Mononuclear cell (primary cell): ENCODE data around the gene PIAS4. TPM values are rescaled to one million over a fixed set of nuclear protein-coding genes. Genes with fewer than 3 reads are reported as not detected.

Experiments used
- H3K27me3 ChIP-seq: 2 replicates; pipeline ENCODE4 v1.6.0; 2011; ENCODE audit warnings: low read length, control low read depth; ENCODE audit not compliant: insufficient read depth
- H3K4me1 ChIP-seq: 2 replicates; pipeline ENCODE4 v1.5.1; 2011; ENCODE audit warnings: mild to moderate bottlenecking, low read length, control low read depth; ENCODE audit not compliant: insufficient read depth
- H3K4me3 ChIP-seq: 2 replicates; pipeline ENCODE4 v1.5.1; 2011; ENCODE audit warnings: mild to moderate bottlenecking, low read length, moderate library complexity
- H3K9me3 ChIP-seq: 2 replicates; pipeline ENCODE4 v1.5.1; 2011; ENCODE audit warnings: low read depth, mild to moderate bottlenecking, control low read depth, low read length
- total RNA-seq: library from RNA; depleted of rRNA; stranded (reverse); fragments of >200 nt; gene quantifications from one replicate; pipeline ENCODE4 v1.2.3, GENCODE V29; 2012

The PIAS4 gene
- total RNA-seq, 1 donor = 12.0 TPM

GRCh38 chr19:4019578-4019977 lies 12.0 kb downstream of the PIAS4 start:
- no peaks in the 10 kb centered on the region for H3K27me3 ChIP-seq
- peaks cover 6% of the 10 kb centered on the region for H3K4me1 ChIP-seq
- H3K9me3 ChIP-seq = no peaks in the 10 kb centered on the region
- no peak overlapping the region for H3K4me3 ChIP-seq

DNA sequence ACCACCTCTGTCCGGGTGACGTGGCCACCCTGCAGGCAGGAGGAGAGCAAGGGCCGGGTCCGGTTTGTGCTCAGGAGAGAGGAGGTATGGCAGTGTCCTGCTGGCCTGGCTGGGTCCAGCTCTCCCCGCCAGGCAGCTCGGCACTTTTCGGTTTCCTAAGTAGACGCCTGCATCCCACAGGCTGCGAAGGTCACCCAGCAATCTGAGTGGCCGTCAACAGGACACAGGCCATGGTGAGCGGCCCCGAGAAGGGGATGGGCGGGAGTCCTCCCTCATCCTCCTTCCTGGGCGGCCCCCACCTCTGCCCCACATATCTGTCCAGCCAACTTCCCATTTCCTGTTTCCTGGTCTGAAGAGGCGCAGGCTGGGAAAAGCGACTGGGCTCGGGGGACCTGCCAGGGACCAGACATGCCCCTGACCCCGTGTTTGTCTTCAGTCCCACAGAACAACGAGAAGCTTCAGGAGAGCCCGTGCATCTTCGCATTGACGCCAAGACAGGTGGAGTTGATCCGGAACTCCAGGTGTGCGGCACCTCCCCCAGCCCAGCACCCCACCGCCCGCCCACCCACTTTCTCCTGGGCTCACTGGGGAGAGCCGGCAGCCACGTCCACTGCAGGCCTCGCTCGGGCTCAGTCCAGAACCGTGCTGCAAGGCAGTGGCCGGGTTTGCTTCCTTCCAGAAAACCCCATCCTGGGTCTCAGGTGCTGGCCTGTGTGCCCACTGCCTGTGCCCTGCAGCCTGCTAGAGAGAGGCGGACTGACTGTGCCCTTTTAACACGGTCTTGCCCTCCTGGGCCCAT lies 16.3 kb downstream of the PIAS4 start:
- no peaks in the 10 kb centered on the region for H3K4me1 ChIP-seq
- H3K9me3 ChIP-seq = no peaks in the 10 kb centered on the region
- no peak overlapping the region for H3K4me3 ChIP-seq
- H3K27me3 ChIP-seq = no peaks in the 10 kb centered on the region

GRCh38 chr19:4025317-4025716 lies 17.8 kb downstream of the PIAS4 start:
- Histone ChIP-seq H3K4me1 (no peaks in the 10 kb centered on the region), H3K4me3 (no peak overlapping the region), H3K9me3 (no peaks in the 10 kb centered on the region), H3K27me3 (no peaks in the 10 kb centered on the region)

DNA sequence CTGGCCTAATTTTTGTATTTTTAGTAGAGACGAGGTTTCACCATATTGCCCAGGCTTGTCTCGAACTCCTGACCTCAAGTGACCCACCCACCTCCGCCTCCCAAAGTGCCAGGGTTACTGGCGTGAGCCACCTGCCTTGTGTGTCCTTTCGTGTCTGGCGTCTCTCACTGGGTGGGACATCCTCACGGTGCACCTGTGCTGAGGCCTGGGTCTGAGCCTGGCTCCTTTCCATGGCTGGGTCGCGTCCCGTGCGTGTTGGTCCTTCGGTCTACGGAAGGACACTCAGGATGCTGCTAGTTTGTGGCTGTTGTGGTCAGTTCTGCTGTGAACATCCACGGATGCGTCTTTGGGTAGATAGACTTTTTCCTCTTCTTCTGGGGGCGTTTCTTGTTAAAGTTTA lies 19.6 kb downstream of the PIAS4 start:
- H3K9me3 ChIP-seq = no peaks in the 10 kb centered on the region
- H3K4me3 ChIP-seq = no peak overlapping the region
- H3K4me1 ChIP-seq = no peaks in the 10 kb centered on the region
- no peaks in the 10 kb centered on the region for H3K27me3 ChIP-seq

GRCh38 chr19:4028334-4029246 lies 21.1 kb downstream of the PIAS4 start:
- H3K4me3 ChIP-seq = no peak overlapping the region
- no peaks in the 10 kb centered on the region for H3K4me1 ChIP-seq
- H3K9me3 ChIP-seq = no peaks in the 10 kb centered on the region
- H3K27me3 ChIP-seq = no peaks in the 10 kb centered on the region

GRCh38 chr19:4029247-4029614 lies 21.7 kb downstream of the PIAS4 start:
- no peaks in the 10 kb centered on the region for H3K27me3 ChIP-seq
- H3K4me3 ChIP-seq = no peak overlapping the region
- no peaks in the 10 kb centered on the region for H3K4me1 ChIP-seq
- no peaks in the 10 kb centered on the region for H3K9me3 ChIP-seq

DNA sequence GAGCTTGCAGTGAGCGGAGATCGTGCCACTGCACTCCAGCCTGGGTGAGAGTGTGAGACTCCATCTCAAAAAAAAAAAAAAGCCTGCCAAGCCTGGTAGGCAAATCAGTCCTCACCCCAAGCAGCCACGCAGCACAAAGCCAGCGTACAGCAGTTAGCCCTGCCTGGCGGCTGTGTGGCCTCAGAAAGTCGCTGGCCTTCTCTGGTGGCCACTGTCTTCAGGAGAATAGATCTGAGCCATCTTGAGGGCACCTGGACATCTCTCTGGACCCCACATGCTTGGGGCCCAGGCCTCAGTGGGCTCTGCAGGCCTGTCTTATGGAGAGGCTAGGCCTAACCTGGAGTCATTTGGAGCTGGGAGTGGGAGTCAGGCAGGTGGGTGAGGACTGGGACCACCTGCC lies 23.0 kb downstream of the PIAS4 start:
- Histone ChIP-seq H3K27me3 (no peaks in the 10 kb centered on the region), H3K9me3 (no peaks in the 10 kb centered on the region), H3K4me1 (no peaks in the 10 kb centered on the region), H3K4me3 (no peak overlapping the region)

GRCh38 chr19:4030981-4031380 lies 23.4 kb downstream of the PIAS4 start:
- Histone ChIP-seq H3K27me3 (no peaks in the 10 kb centered on the region), H3K9me3 (no peaks in the 10 kb centered on the region), H3K4me1 (no peaks in the 10 kb centered on the region), H3K4me3 (no peak overlapping the region)

DNA sequence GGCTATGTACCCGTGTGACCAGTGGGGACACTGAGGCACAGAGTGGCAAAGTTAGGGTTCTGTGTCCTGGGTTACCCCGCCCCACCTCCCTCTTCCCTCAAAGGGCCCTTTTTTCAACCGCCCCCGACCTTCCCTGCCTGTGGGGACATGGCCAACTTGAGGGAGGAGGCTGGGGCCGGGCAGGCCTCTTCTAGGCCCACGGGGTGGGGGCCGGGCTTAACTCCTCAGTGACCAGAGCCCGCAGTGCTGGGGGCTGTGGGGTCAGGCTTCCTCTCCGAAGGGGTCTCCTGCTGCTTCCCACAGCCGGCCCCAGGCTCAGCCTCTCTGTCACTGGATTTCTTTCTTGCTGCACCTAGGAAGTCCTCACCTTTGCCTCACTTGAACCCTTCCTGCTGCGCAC lies 23.9 kb downstream of the PIAS4 start:
- H3K27me3 ChIP-seq = no peaks in the 10 kb centered on the region

DNA sequence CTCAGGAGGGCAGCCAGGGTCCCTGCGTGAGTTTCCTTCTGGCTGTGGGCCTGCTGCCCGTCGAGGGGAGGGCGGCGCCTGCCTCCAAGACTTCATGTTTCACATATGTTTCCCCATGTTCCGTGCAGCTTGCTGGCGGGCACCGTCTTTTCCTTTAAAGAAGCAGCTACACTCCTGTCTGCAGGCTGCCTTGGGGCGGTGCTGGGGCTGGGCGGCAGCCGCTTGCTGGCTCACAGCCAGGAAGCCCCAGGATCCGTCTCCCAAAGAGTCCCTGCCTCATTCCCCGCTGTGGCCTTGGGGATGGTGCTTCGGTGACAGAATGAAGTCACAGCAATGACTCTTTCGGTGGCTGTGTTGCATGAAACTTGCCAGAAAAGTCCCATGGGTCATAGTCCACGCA lies 24.9 kb downstream of the PIAS4 start:
- Histone ChIP-seq H3K4me3 (no peak overlapping the region), H3K9me3 (no peaks in the 10 kb centered on the region), H3K4me1 (no peaks in the 10 kb centered on the region), H3K27me3 (no peaks in the 10 kb centered on the region)

More for the DNA sequence above, 23.9 kb downstream of the PIAS4 start:
- H3K9me3 ChIP-seq = no peaks in the 10 kb centered on the region
- no peaks in the 10 kb centered on the region for H3K4me1 ChIP-seq
- H3K4me3 ChIP-seq = no peak overlapping the region

- Histone ChIP-seq H3K27me3 (no peaks in the 10 kb centered on the region), H3K4me3 (no peak overlapping the region), H3K4me1 (no peaks in the 10 kb centered on the region), H3K9me3 (no peaks in the 10 kb centered on the region)
Measured at GRCh38 chr19:4033028-4033956, 25.8 kb downstream of the PIAS4 start.

DNA sequence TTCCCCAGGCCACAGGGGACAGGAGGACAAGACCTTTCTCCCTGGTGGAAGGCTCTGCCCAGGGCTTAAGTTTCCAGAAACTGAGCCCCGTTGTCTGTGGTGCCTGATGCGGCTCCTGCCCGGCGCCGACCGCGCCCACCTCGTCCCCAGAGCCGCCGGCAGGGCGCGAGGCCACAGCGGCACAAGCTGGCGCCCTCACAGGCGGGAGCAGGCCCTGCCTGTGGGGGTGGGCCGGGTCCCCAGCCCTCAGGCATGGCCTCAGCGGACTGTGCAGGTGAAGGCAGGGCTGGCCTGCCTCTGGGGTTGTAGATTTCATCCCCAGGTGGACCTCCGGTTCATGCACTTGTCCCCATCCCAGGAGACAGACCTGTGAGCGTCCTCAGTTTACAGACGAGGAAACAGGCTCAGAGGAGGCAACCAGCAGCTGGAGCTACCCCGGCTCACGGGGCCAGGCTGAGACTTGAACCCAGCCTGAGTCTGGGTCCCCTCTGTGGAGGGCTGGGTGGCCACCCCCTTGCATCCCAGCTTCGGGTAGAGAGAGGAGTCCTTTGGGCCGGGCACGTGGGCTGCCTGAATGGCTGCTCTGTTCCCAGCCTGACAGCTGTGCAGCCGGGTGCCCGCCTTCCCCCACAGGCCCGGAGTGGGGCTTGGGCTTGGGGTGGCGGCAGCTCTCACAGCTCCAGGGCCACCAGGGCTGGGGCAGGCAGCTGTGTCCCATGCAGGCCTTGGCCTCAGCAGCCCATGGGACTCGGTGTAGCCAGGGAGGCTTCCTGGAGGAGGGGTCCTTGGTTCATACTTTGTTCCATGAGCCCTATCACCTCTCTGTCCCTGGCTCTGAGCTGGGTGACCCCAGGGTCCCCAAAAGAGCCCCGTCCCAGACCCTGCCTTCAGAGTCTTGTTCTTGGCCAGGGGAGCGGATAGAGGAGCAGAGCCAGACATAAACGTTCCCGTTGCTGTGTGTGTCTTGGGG lies 26.8 kb downstream of the PIAS4 start:
- H3K4me1 ChIP-seq = no peaks in the 10 kb centered on the region
- H3K9me3 ChIP-seq = no peaks in the 10 kb centered on the region
- no peaks in the 10 kb centered on the region for H3K27me3 ChIP-seq
- H3K4me3 ChIP-seq = no peak overlapping the region

GRCh38 chr19:4035018-4035566 lies 27.6 kb downstream of the PIAS4 start:
- Histone ChIP-seq H3K27me3 (no peaks in the 10 kb centered on the region), H3K4me1 (no peaks in the 10 kb centered on the region), H3K4me3 (no peak overlapping the region), H3K9me3 (no peaks in the 10 kb centered on the region)

GRCh38 chr19:4035582-4035981 lies 28.0 kb downstream of the PIAS4 start:
- Histone ChIP-seq H3K4me3 (no peak overlapping the region), H3K9me3 (no peaks in the 10 kb centered on the region)

More at GRCh38 chr19:4035582-4035981, 28.0 kb downstream of the PIAS4 start:
- Histone ChIP-seq H3K4me1 (no peaks in the 10 kb centered on the region), H3K27me3 (no peaks in the 10 kb centered on the region)
